ENCODE results near the gene LYST.

- TF ChIP-seq POLR2A (IDR thresholded peaks at IDR 0.05; ENCODE audit: low read depth, low read length) (no peak), CTCF (conservative IDR thresholded peaks at IDR 0.05; ENCODE audit: low read depth, low read length) (no peak), SMC3 (IDR thresholded peaks at IDR 0.05; ENCODE audit: low read depth, low read length) (no peak), USF2 (IDR thresholded peaks at IDR 0.05; ENCODE audit: low read depth, low read length) (no peak), RAD21 (IDR thresholded peaks at IDR 0.05; ENCODE audit: low read length) (no peak), MAFK (IDR thresholded peaks at IDR 0.05; ENCODE audit: low read depth, low read length) (no peak; the same call in 1 of the 2 replicates), BHLHE40 (IDR thresholded peaks at IDR 0.05; ENCODE audit: low read depth, low read length) (no peak), CEBPB (IDR thresholded peaks at IDR 0.05; ENCODE audit: low read depth, low read length) (no peak), RFX5 (IDR thresholded peaks at IDR 0.05; ENCODE audit: low read depth, low read length) (no peak)
Observed at GRCh38 chr1:235708390-235708962, 158.2 kb downstream of the LYST start.

Measured in IMR-90 (cell line).